Endothelial cell of umbilical vein (primary cell): ENCODE results near the gene NPVF. TPM values are rescaled to one million over a fixed set of nuclear protein-coding genes. Genes with fewer than 3 reads are reported as not detected.

ENCODE experiments used
- BruUV-seq: library from RNA; stranded (reverse); fragments of 400-500 nt; replicated peaks from 2 replicates; lab custom pipeline; 2021; lab: Mats Ljungman, UMichigan
- CTCF ChIA-PET: fragments of 300-600, 350-600 bp; sonication (Branson Sonifier 250); formaldehyde crosslinking; loops from one replicate; lab custom pipeline; 2021; ENCODE audit warnings: antibody characterized with exemption, inconsistent platforms; lab: Charles Lee
- POLR2A ChIA-PET: fragments of 300-600, 350-600 bp; sonication (Branson Sonifier 250); formaldehyde crosslinking; loops from one replicate; lab custom pipeline; 2021; ENCODE audit warnings: antibody characterized with exemption, inconsistent platforms; lab: Charles Lee
- DNase-seq: peaks from one replicate; pipeline ENCODE4 v3.0.0-alpha.2; 2011; ENCODE audit warnings: low read depth, low spot score
- FAIRE-seq: peaks from 2 replicates; lab custom pipeline; 2011; peaks lifted over from hg19 to GRCh38; lab: Jason Lieb, UNC
- H2AFZ ChIP-seq: 2 replicates; pipeline ENCODE4 v1.6.0; 2012; ENCODE audit warnings: low read depth, low read length, control low read depth, inconsistent platforms
- H3K27ac ChIP-seq: 2 replicates; pipeline ENCODE4 v1.5.1; 2011; ENCODE audit warnings: low read depth, mild to moderate bottlenecking, control low read depth, low read length, moderate library complexity; ENCODE audit not compliant: insufficient read depth
- H3K27me3 ChIP-seq, 2 experiments: 2 replicates each; pipeline versions ENCODE4 v1.6.0 to v1.6.1; 2011; ENCODE audit warnings: low read length in 2 of 2, mixed read lengths in 1 of 2; ENCODE audit not compliant: control insufficient read depth in 2 of 2, insufficient read depth in 2 of 2
- H3K36me3 ChIP-seq, 2 experiments: 2 replicates in 1 of 2; 3 replicates in 1 of 2; pipeline ENCODE4 v1.5.1; 2011; ENCODE audit warnings: low read length in 2 of 2, mild to moderate bottlenecking in 1 of 2, moderate library complexity in 1 of 2; ENCODE audit not compliant: control insufficient read depth in 2 of 2, insufficient read depth in 2 of 2; ENCODE audit errors: extremely low read depth in 1 of 2
- H3K4me1 ChIP-seq: 3 replicates; pipeline ENCODE4 v1.5.1; 2011; ENCODE audit warnings: mild to moderate bottlenecking, low read length; ENCODE audit not compliant: control insufficient read depth, insufficient read depth; ENCODE audit errors: extremely low read depth
- H3K4me2 ChIP-seq: 2 replicates; pipeline ENCODE4 v1.6.1; 2011; ENCODE audit warnings: low read length, control low read depth, mixed read lengths; ENCODE audit not compliant: insufficient read depth
- H3K4me3 ChIP-seq, 3 experiments: fragments of 200-600 bp in 1 of 3; sonication (generic), shearing (Covaris generic) in 1 of 3; replicated peaks in 1 of 3; 2 replicates each; pipeline ENCODE4 v1.5.1; 2011 to 2016; ENCODE audit warnings: control low read depth in 3 of 3, low read length in 3 of 3, mild to moderate bottlenecking in 2 of 3, inconsistent platforms in 1 of 3, low read depth in 1 of 3, moderate library complexity in 1 of 3; ENCODE audit not compliant: insufficient read depth in 1 of 3
- H3K79me2 ChIP-seq: 2 replicates; pipeline ENCODE4 v1.6.0; 2012; ENCODE audit warnings: low read length, inconsistent platforms; ENCODE audit not compliant: control insufficient read depth, insufficient read depth
- H3K9ac ChIP-seq: replicated peaks from 2 replicates; pipeline ENCODE3; 2011; ENCODE audit warnings: low read length, control low read depth; ENCODE audit not compliant: insufficient read depth; ENCODE audit errors: extremely low read depth
- H3K9me1 ChIP-seq: replicated peaks from 3 replicates; pipeline ENCODE4 v1.6.0; 2011; ENCODE audit warnings: mild to moderate bottlenecking, low read length; ENCODE audit not compliant: control insufficient read depth, insufficient read depth; ENCODE audit errors: extremely low read depth
- H3K9me3 ChIP-seq: replicated peaks from 2 replicates; pipeline ENCODE4 v1.5.1; 2012; ENCODE audit warnings: low read length, inconsistent platforms; ENCODE audit not compliant: control insufficient read depth, insufficient read depth
- H4K20me1 ChIP-seq: replicated peaks from 2 replicates; pipeline ENCODE3; 2011; ENCODE audit warnings: mild to moderate bottlenecking, low read length; ENCODE audit not compliant: control insufficient read depth, insufficient read depth; ENCODE audit errors: extremely low read depth
- EZH2 ChIP-seq: IDR thresholded peaks from 2 replicates; pipeline ENCODE4 v1.6.1; 2012; ENCODE audit warnings: borderline replicate concordance, low read depth, mild to moderate bottlenecking, moderate library complexity, low read length, inconsistent platforms; ENCODE audit not compliant: severe bottlenecking
- FOS ChIP-seq: IDR thresholded peaks from 2 replicates; pipeline ENCODE4 v1.6.1; 2011; ENCODE audit warnings: mild to moderate bottlenecking, low read length, moderate library complexity, borderline replicate concordance; ENCODE audit not compliant: insufficient read depth
- GATA2 ChIP-seq: IDR thresholded peaks from 2 replicates; pipeline ENCODE4 v1.7.0; 2011; ENCODE audit warnings: low read depth, mild to moderate bottlenecking, moderate library complexity, mixed read lengths, low read length; ENCODE audit not compliant: insufficient read length, insufficient read depth
- JUN ChIP-seq: IDR thresholded peaks from 2 replicates; pipeline ENCODE4 v1.6.1; 2011; ENCODE audit warnings: borderline replicate concordance, low read depth; ENCODE audit not compliant: insufficient read length, insufficient read depth
- MYC ChIP-seq: IDR thresholded peaks from one replicate; pipeline ENCODE4 v1.6.1; 2011; ENCODE audit warnings: mild to moderate bottlenecking, low read depth, low read length
- POLR2A ChIP-seq: IDR thresholded peaks from 2 replicates; pipeline ENCODE4 v1.6.1; 2012; ENCODE audit warnings: low read depth, mild to moderate bottlenecking, control low read depth, low read length
- POLR2AphosphoS5 ChIP-seq: IDR thresholded peaks from 2 replicates; pipeline ENCODE4 v1.6.1; 2012; ENCODE audit warnings: low read depth, mild to moderate bottlenecking, control low read depth, low read length, moderate library complexity; ENCODE audit not compliant: insufficient read depth
- dilution Hi-C: fragments of 300-500 bp; cut with MboI; formaldehyde crosslinking; loops from one replicate; pipeline ENCODE4 v1.15.0; 2019; ENCODE audit warnings: low sequenced_read_pairs; ENCODE audit not compliant: extremely low pct_ligation_motif_present
- intact Hi-C: fragments of 100-400 bp; cut with micrococcal nuclease; formaldehyde crosslinking; loops from one replicate; pipeline ENCODE4 v1.10.0; 2022
- polyA plus RNA-seq, 4 experiments: library from polyadenylated mRNA; depleted of rRNA in 3 of 4; stranded (reverse) in 3 of 4; unstranded in 1 of 4; fragments of >200 nt; gene quantifications; 2 replicates each; pipeline versions ENCODE4 v1.2.1 to v1.2.3, GENCODE V29; 2011 to 2012; ENCODE audit warnings: missing spikeins in 1 of 4
- total RNA-seq: library from RNA; stranded (reverse); gene quantifications from 2 replicates; pipeline ENCODE4 v1.2.3, GENCODE V29; 2021
- TF ChIP-seq, protein P1 (sequence below), 2 donors: IDR thresholded peaks; 1 replicate in 1 of 2; 2 replicates in 1 of 2; pipeline ENCODE4 v1.5.1; 2011; ENCODE audit warnings: low read length in 2 of 2, mild to moderate bottlenecking in 2 of 2, moderate library complexity in 2 of 2, control low read depth in 1 of 2, inconsistent platforms in 1 of 2, low read depth in 1 of 2; ENCODE audit not compliant: insufficient read depth in 1 of 2; ENCODE audit errors: extremely low read depth in 1 of 2
- TF ChIP-seq, protein P2 (sequence below): IDR thresholded peaks from 2 replicates; pipeline ENCODE4 v1.6.1; 2011; ENCODE audit not compliant: insufficient read depth, insufficient read length

Gene NPVF
- total and polyA plus RNA-seq, 2 donors (not counting 3 experiments of a cell fraction or from before 2014, with no cell fraction given): not detected

DNA sequence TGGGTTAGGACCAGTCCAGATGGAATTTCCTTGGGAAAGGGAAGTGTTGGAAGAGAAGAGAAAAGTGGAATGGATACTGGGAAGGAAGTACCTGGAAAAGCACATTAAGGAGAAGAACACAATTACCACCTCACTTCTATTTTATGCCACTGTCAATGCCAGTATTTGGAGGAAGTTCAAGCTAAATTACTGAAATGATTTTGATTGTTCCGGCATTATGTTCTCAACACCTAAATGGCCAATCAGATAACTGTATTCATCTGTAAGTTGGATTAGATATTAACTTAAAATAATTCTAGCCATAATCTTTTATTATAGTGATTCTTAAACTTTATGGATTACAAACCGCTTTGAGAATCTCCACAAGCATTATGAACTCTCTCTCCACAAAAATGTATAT, 7.3 kb downstream of the NPVF start:
- Histone ChIP-seq H3K4me2 (no peak overlapping the region), H3K27me3 (peaks cover 2 to 4% of the 10 kb centered on the region in 2 experiments), H3K36me3 (no peaks in the 10 kb centered on the region), H3K9me1 (no peaks in the 10 kb centered on the region), H3K4me3 (no peak overlapping the region), H4K20me1 (no peaks in the 10 kb centered on the region), H3K9me3 (no peaks in the 10 kb centered on the region), H3K27ac (no peak overlapping the region), H3K4me1 (no peaks in the 10 kb centered on the region), H2AFZ (no peak overlapping the region), H3K9ac (no peak overlapping the region), H3K79me2 (no peaks in the 10 kb centered on the region)
- no TSS peak for BruUV-seq
- intact Hi-C loops: no loop called here
- FAIRE-seq (no peak), DNase-seq (no peak)
- ChIA-PET POLR2A (no interaction called here), CTCF (no interaction called here)
- no peak for TF ChIP-seq JUN
- no peak for TF ChIP-seq GATA2
- TF ChIP-seq POLR2A: no peak
- TF ChIP-seq MYC: no peak
- no peak for TF ChIP-seq POLR2AphosphoS5
- no peak for TF ChIP-seq FOS
- TF ChIP-seq EZH2: no peak
- TF ChIP-seq, protein P1, sequence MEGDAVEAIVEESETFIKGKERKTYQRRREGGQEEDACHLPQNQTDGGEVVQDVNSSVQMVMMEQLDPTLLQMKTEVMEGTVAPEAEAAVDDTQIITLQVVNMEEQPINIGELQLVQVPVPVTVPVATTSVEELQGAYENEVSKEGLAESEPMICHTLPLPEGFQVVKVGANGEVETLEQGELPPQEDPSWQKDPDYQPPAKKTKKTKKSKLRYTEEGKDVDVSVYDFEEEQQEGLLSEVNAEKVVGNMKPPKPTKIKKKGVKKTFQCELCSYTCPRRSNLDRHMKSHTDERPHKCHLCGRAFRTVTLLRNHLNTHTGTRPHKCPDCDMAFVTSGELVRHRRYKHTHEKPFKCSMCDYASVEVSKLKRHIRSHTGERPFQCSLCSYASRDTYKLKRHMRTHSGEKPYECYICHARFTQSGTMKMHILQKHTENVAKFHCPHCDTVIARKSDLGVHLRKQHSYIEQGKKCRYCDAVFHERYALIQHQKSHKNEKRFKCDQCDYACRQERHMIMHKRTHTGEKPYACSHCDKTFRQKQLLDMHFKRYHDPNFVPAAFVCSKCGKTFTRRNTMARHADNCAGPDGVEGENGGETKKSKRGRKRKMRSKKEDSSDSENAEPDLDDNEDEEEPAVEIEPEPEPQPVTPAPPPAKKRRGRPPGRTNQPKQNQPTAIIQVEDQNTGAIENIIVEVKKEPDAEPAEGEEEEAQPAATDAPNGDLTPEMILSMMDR (IDR thresholded peaks at IDR 0.05; ENCODE audit: extremely low read depth in 1 of 2, insufficient read depth in 1 of 2, low read depth in 1 of 2, low read length in 2 of 2): no peak
- TF ChIP-seq, protein P2, sequence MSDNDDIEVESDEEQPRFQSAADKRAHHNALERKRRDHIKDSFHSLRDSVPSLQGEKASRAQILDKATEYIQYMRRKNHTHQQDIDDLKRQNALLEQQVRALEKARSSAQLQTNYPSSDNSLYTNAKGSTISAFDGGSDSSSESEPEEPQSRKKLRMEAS: no peak
- dilution Hi-C loops: no loop called here
